SJSA1 (cell line): Measurements from ENCODE around the gene MZB1. TPM values are rescaled to one million over a fixed set of nuclear protein-coding genes. Genes with fewer than 3 reads are reported as not detected.

Experiments used
- DNase-seq, 2 experiments: peaks; one replicate each; pipeline ENCODE4 v3.0.0-alpha.2; 2015 to 2020; ENCODE audit warnings: low spot score in 2 of 2, low read depth in 1 of 2
- H3K27ac ChIP-seq: fragments of 250-450 bp; sonication (Bioruptor Pico); 2 replicates; pipeline ENCODE4 v1.5.1; 2020; ENCODE audit warnings: mild to moderate bottlenecking, moderate library complexity
- H3K27me3 ChIP-seq: fragments of 250-450 bp; sonication (Bioruptor Pico); replicated peaks from 2 replicates; pipeline ENCODE4 v1.5.1; 2020; ENCODE audit warnings: mild to moderate bottlenecking, moderate library complexity
- H3K36me3 ChIP-seq: fragments of 250-450 bp; sonication (Bioruptor Pico); 2 replicates; pipeline ENCODE4 v1.5.1; 2020; ENCODE audit warnings: mild to moderate bottlenecking
- H3K4me1 ChIP-seq: fragments of 250-450 bp; sonication (Bioruptor Pico); replicated peaks from 2 replicates; pipeline ENCODE4 v1.6.1; 2021; ENCODE audit warnings: mild to moderate bottlenecking
- H3K4me3 ChIP-seq: fragments of 250-450 bp; sonication (Bioruptor Pico); 2 replicates; pipeline ENCODE4 v1.5.1; 2020; ENCODE audit warnings: mild to moderate bottlenecking
- H3K9me3 ChIP-seq: fragments of 250-450 bp; sonication (Bioruptor Pico); replicated peaks from 2 replicates; pipeline ENCODE4 v1.5.1; 2020; ENCODE audit warnings: mild to moderate bottlenecking
- total RNA-seq: library from RNA; depleted of rRNA; stranded (reverse); fragments of >200 nt; shearing (Covaris generic); gene quantifications from 2 replicates; pipeline ENCODE4 v1.2.3, GENCODE V29; 2014

MZB1 gene
- total RNA-seq, 1 experiment from 2014 or later, result not detected

GRCh38 chr5:139403787-139404483 is 14.2 kb upstream of the MZB1 start, which contains the start of gene SPATA24:
TSS of gene SPATA24 (minus strand) at chr5:139404089. CDS start at chr5:139404060, 29 bp downstream.
- Histone ChIP-seq H3K27ac (peak within 1 kb of the TSS; percentile 50), H3K27me3 (no peaks in the 10 kb centered on the region), H3K36me3 (no peaks in the 10 kb centered on the region), H3K9me3 (no peaks in the 10 kb centered on the region), H3K4me1 (peaks cover 9% of the 10 kb centered on the region), H3K4me3 (peak within 1 kb of the TSS; percentile 43)
- DNase-seq, result peak; percentile 99

DNA sequence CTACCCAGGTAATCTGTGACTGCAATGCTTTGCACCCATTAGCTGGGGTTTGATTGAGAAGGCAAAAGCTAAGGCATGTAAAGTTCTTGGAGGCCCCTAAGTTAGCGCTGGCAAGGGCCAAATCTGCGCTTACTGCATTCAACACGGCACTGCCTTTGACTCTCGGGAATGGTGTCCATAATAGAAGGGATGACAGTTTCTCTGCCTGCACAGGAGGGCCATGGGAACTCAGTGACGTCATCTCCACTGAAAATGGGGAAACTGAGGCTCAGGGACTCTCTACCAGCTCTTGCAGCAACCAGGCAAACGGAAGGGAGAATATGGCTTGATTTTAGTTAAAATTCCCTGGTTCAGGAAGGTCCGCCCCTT is 13.7 kb upstream of the MZB1 start:
- Histone ChIP-seq H3K9me3 (no peaks in the 10 kb centered on the region), H3K4me3 (peak overlapping the region; percentile 43), H3K36me3 (no peaks in the 10 kb centered on the region), H3K27ac (peak overlapping the region; percentile 50), H3K4me1 (peaks cover 9% of the 10 kb centered on the region), H3K27me3 (no peaks in the 10 kb centered on the region)
- DNase-seq, result no peak

DNA sequence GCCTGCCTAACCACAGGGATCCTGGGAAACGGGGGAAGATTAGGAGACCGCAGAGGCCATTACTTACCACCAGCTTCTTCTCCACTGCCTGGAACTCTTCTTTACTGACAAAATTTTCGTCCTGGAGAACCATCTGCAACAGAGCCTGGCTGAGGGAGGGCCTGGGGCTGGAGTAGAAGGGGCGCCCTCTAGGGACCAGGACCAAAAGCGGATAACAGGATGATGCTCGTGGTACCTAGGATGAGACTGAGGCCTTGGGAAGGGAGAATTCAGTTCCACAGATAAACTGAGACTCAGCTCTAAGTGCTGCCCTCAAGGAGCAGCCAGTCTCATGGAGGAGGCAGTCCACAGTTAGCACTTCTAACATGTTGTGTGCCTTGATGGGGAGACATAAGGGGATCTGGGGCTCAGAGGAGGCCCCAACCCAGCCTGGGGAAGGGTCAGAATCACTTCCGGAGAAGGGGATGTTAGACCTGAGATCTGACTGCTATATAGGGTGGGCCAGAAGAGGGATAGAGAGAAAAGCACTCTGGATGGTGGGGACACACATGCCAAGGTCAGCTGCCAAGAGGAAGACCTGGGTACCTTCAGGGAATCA is 12.9 kb upstream of the MZB1 start:
- H3K27me3 ChIP-seq, result no peaks in the 10 kb centered on the region
- no peak overlapping the region for H3K4me3 ChIP-seq
- H3K9me3 ChIP-seq, result no peaks in the 10 kb centered on the region
- peaks cover 9% of the 10 kb centered on the region for H3K4me1 ChIP-seq
- DNase-seq, result peak; percentile 27 to 58
- H3K36me3 ChIP-seq, result no peaks in the 10 kb centered on the region
- H3K27ac ChIP-seq, result no peak overlapping the region

DNA sequence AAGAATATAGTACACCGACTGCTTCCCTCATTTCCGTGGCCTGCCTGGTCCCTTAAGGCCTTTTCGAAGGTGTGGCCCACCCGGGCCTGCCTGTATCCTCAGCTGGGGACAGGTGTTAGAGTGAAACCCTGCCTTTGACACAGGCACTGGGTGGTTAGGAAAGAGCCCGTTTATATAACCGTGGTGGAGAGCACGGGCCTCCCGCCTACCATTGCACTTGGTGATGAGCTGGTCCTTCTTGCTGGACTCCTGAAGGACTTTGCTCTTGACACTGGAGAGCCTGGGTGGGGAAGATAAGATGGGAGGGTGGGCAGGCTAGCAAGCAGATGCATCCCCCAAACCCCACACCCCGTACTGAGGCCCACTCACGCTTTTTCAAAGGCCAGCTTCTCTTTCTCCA is 11.8 kb upstream of the MZB1 start:
- no peak for DNase-seq
- Histone ChIP-seq H3K4me1 (peaks cover 9% of the 10 kb centered on the region), H3K27ac (no peak overlapping the region), H3K27me3 (no peaks in the 10 kb centered on the region), H3K36me3 (no peaks in the 10 kb centered on the region), H3K4me3 (no peak overlapping the region), H3K9me3 (no peaks in the 10 kb centered on the region)

DNA sequence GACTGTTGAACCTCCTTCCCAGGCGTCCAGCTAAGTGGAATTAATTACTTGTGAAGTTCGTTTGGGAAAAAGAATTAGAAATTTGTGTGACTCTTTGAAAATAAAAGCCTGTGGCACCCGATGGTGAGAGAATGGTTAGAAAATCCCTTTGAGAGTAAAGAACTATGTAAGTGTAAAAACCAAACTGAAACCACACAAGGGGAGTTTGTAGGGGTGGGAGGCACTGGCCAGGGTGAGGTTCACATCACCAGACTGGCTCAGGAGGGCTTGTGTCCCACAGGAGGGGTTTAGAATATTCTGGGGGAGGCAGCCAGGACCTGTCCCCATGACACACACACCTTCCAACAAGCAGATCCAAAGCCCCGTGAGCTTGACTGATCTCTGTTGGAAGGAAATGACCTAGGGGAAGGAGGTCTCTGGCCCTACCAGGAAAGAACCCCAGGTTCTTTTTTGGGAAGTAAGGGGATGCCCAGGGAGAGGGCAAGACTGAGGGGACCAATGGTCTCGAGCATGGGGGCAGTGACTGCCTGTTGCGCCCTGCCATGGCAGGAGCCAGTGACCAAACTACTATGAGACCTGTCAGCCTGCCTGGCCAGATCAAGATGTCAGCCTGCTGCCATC is 9.9 kb upstream of the MZB1 start:
- Histone ChIP-seq H3K4me1 (peaks cover 9% of the 10 kb centered on the region), H3K9me3 (no peaks in the 10 kb centered on the region), H3K4me3 (no peak overlapping the region), H3K36me3 (no peaks in the 10 kb centered on the region), H3K27me3 (0 out of 2 replicates have a peak, but pooled peaks cover 1% of the 10 kb centered on the region), H3K27ac (no peak overlapping the region)
- DNase-seq, result no peak

DNA sequence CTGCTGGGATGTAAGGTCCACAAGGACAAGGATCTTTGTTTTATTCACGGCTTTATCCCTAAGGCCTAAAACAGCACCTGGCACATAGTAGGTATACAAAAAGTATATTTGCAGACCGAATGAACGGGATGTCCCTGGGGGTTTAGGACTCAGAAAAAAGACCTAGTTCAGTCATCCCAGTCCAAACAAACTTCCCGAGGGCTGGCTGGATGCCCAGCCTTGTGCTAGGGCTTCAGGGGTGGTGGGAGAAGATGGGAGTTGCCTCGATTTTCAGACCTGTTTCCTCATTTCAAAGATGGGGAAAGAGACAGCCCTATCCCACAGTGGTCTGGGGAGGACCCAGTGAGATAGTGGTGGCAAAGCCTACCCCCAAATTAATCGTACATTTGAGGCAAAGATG is 8.2 kb upstream of the MZB1 start:
- Histone ChIP-seq H3K4me1 (peaks cover 16% of the 10 kb centered on the region), H3K27ac (no peak overlapping the region), H3K9me3 (peaks cover 7% of the 10 kb centered on the region), H3K36me3 (no peaks in the 10 kb centered on the region), H3K27me3 (peaks cover 14% of the 10 kb centered on the region), H3K4me3 (no peak overlapping the region)
- DNase-seq, result no peak

DNA sequence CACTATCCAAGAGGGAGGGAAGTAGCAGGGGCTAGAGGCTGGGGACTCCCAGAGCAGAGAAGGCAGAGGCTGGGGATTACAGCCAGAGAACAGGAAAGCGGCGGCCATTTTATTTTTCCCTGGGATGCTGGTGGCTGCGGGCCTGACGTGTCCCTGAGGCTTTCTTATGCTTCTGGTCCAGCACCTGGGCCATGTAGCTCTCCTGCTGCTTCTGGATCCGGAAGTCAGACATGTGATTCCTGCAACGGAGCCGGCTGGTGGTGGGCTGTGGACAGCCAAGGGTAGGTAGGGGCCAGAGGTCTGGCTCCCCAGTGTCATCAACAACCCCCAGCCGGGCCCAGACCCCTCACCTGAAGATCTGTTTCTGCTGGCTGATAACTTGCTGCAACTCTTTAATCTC is 7.0 kb upstream of the MZB1 start:
- DNase-seq, result no peak
- H3K9me3 ChIP-seq, result peaks cover 15% of the 10 kb centered on the region
- peaks cover 28% of the 10 kb centered on the region for H3K4me1 ChIP-seq
- H3K27ac ChIP-seq, result no peak overlapping the region
- no peaks in the 10 kb centered on the region for H3K36me3 ChIP-seq
- H3K4me3 ChIP-seq, result no peak overlapping the region
- H3K27me3 ChIP-seq, result peaks cover 14% of the 10 kb centered on the region

DNA sequence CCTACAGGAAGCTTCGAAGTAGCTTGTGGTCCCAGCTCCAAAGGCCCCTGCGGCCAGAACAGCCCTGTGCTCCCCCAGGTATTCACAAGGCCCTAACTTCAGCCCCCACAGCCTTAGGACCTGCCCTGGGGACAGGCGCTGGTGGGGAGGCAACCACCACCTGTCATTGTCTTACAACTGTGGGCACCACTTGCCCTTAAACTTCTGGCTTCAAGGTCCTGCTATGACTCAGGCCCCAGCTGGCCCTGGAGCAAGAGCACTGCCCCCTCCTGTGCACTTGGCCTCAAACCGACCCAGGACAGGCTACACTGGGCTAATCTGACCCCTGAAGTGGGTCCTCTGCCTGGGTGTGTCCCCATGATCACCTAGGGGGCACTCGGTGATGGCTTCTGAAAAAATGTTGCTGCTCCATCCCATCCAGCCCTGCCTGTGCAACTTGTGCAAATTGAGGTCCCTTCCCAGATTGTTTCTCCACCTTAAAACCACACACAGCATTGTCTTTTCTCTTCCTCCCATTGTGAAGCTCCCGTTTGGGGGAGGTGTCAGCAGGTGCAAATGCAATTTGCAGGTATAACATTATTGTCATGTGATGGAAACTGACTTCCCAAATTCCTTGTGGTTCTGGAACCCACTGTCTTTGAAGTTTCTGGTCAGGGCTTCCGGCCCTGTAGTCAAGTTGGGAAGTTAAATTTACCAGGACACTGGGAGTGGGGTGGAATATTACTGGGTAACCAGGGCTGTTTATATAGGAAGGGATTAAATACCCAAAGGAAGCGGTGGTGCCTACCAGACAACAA is 6.3 kb upstream of the MZB1 start:
- H3K4me3 ChIP-seq, result no peak overlapping the region
- peaks cover 14% of the 10 kb centered on the region for H3K27me3 ChIP-seq
- H3K9me3 ChIP-seq, result peaks cover 15% of the 10 kb centered on the region
- peaks cover 32% of the 10 kb centered on the region for H3K4me1 ChIP-seq
- no peak overlapping the region for H3K27ac ChIP-seq
- no peak for DNase-seq
- no peaks in the 10 kb centered on the region for H3K36me3 ChIP-seq

GRCh38 chr5:139394654-139395566 is 5.2 kb upstream of the MZB1 start, which contains the start of gene PROB1:
TSS of gene PROB1 (minus strand) at chr5:139395104. CDS start at chr5:139395081, 23 bp downstream.
- no peak for DNase-seq
- H3K4me3 ChIP-seq, result no peak within 1 kb of the TSS
- no peaks in the 10 kb centered on the region for H3K36me3 ChIP-seq
- peaks cover 32% of the 10 kb centered on the region for H3K4me1 ChIP-seq
- no peak within 1 kb of the TSS for H3K27ac ChIP-seq
- peaks cover 15% of the 10 kb centered on the region for H3K9me3 ChIP-seq
- peaks cover 14% of the 10 kb centered on the region for H3K27me3 ChIP-seq

GRCh38 chr5:139394123-139394653 is 4.5 kb upstream of the MZB1 start:
- Histone ChIP-seq H3K4me3 (no peak overlapping the region), H3K4me1 (peaks cover 32% of the 10 kb centered on the region), H3K27me3 (peaks cover 14% of the 10 kb centered on the region), H3K9me3 (peaks cover 15% of the 10 kb centered on the region), H3K36me3 (no peaks in the 10 kb centered on the region), H3K27ac (no peak overlapping the region)
- DNase-seq, result no peak

DNA sequence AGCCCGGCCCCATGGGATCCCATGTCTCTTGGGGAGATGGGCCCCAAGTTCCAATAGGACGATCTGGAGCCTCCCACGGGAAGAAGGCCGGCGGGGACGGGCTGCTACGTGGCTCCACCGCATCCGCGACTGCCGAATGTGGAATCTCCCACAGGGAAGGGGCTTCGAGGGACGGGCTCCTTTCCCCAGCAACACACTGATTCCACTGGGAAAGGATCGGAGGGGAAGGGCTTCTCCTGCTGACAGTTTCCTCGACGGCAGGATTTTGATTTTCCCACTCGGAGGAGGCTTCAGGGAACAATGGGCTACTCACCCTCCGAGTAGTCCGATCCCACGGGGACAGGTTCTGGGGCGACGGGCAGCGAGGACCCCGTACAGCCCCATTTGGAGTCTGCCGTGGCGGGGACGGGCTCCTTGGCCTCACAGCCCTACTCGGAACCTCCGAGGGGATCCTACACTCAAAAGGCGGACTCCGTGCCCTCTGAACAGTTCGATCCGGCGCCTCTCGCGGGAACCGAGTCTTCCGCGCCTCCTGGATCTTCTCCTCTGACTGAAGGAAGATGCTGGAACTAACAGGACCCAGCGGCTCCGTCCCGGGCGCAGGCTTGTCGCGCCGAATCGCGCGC is 3.9 kb upstream of the MZB1 start:
- Histone ChIP-seq H3K27me3 (peaks cover 14% of the 10 kb centered on the region), H3K4me3 (peak overlapping the region; percentile 44), H3K27ac (no peak overlapping the region), H3K36me3 (no peaks in the 10 kb centered on the region), H3K4me1 (peaks cover 32% of the 10 kb centered on the region), H3K9me3 (peaks cover 15% of the 10 kb centered on the region)
- DNase-seq, result no peak

- peak overlapping the region; percentile 44 for H3K4me3 ChIP-seq
- no peaks in the 10 kb centered on the region for H3K36me3 ChIP-seq
- peaks cover 14% of the 10 kb centered on the region for H3K27me3 ChIP-seq
- H3K4me1 ChIP-seq, result peaks cover 32% of the 10 kb centered on the region
- peak overlapping the region; percentile 8; the same call in 1 of the 2 replicates for H3K27ac ChIP-seq
- H3K9me3 ChIP-seq, result peaks cover 15% of the 10 kb centered on the region
- peak; percentile 69 to 86 for DNase-seq
Measured at GRCh38 chr5:139392678-139393496, 3.2 kb upstream of the MZB1 start.
